Measurements from ENCODE around the gene TCEA2.

DNA sequence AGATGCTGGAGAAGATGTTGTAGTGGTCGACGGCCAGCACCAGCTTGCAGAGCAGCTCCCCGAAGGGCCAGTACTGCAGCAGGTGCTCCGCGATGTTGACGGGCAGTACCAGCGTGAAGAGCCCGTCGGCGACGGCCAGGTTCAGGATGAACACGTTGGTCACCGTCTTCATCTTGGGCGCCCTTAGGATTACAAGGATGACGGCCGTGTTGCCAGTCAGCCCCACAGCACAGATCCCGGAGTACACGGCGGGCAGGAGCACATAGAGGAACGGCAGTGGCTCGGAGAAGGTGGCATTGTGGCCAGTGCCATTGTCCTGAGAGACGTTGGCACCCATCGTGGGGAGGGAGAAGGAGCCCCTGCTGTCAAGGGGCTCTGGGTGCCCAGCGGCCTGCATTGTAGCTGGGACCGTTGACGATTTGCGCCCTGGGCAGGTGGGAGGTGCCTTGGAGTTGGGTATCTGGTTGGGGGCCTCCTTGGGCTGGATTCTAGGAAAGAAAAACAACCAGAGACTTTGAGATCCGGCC, 43.5 kb downstream of the TCEA2 start:
- TF ChIP-seq GATA2 (IDR thresholded peaks at IDR 0.05; ENCODE audit: low read depth, low read length) (no peak), GATA3 (IDR thresholded peaks at IDR 0.05; ENCODE audit: low read depth, low read length) (no peak)
